Endothelial cell of umbilical vein (primary cell): Measurements from ENCODE around the gene ZNF821. TPM values are rescaled to one million over a fixed set of nuclear protein-coding genes. Genes with fewer than 3 reads are reported as not detected.

Experiments used
- BruUV-seq: library from RNA; stranded (reverse); fragments of 400-500 nt; replicated peaks from 2 replicates; lab custom pipeline; 2021; lab: Mats Ljungman, UMichigan
- CTCF ChIA-PET: fragments of 300-600, 350-600 bp; sonication (Branson Sonifier 250); formaldehyde crosslinking; loops from one replicate; lab custom pipeline; 2021; ENCODE audit warnings: antibody characterized with exemption, inconsistent platforms; lab: Charles Lee
- POLR2A ChIA-PET: fragments of 300-600, 350-600 bp; sonication (Branson Sonifier 250); formaldehyde crosslinking; loops from one replicate; lab custom pipeline; 2021; ENCODE audit warnings: antibody characterized with exemption, inconsistent platforms; lab: Charles Lee
- DNase-seq: peaks from one replicate; pipeline ENCODE4 v3.0.0-alpha.2; 2011; ENCODE audit warnings: low read depth, low spot score
- FAIRE-seq: peaks from 2 replicates; lab custom pipeline; 2011; peaks lifted over from hg19 to GRCh38; lab: Jason Lieb, UNC
- H2AFZ ChIP-seq: 2 replicates; pipeline ENCODE4 v1.6.0; 2012; ENCODE audit warnings: low read depth, low read length, control low read depth, inconsistent platforms
- H3K27ac ChIP-seq: 2 replicates; pipeline ENCODE4 v1.5.1; 2011; ENCODE audit warnings: low read depth, mild to moderate bottlenecking, control low read depth, low read length, moderate library complexity; ENCODE audit not compliant: insufficient read depth
- H3K27me3 ChIP-seq, 2 experiments: 2 replicates each; pipeline versions ENCODE4 v1.6.0 to v1.6.1; 2011; ENCODE audit warnings: low read length in 2 of 2, mixed read lengths in 1 of 2; ENCODE audit not compliant: control insufficient read depth in 2 of 2, insufficient read depth in 2 of 2
- H3K36me3 ChIP-seq, 2 experiments: 2 replicates in 1 of 2; 3 replicates in 1 of 2; pipeline ENCODE4 v1.5.1; 2011; ENCODE audit warnings: low read length in 2 of 2, mild to moderate bottlenecking in 1 of 2, moderate library complexity in 1 of 2; ENCODE audit not compliant: control insufficient read depth in 2 of 2, insufficient read depth in 2 of 2; ENCODE audit errors: extremely low read depth in 1 of 2
- H3K4me1 ChIP-seq: 3 replicates; pipeline ENCODE4 v1.5.1; 2011; ENCODE audit warnings: mild to moderate bottlenecking, low read length; ENCODE audit not compliant: control insufficient read depth, insufficient read depth; ENCODE audit errors: extremely low read depth
- H3K4me2 ChIP-seq: 2 replicates; pipeline ENCODE4 v1.6.1; 2011; ENCODE audit warnings: low read length, control low read depth, mixed read lengths; ENCODE audit not compliant: insufficient read depth
- H3K4me3 ChIP-seq, 3 experiments: fragments of 200-600 bp in 1 of 3; sonication (generic), shearing (Covaris generic) in 1 of 3; replicated peaks in 1 of 3; 2 replicates each; pipeline ENCODE4 v1.5.1; 2011 to 2016; ENCODE audit warnings: control low read depth in 3 of 3, low read length in 3 of 3, mild to moderate bottlenecking in 2 of 3, inconsistent platforms in 1 of 3, low read depth in 1 of 3, moderate library complexity in 1 of 3; ENCODE audit not compliant: insufficient read depth in 1 of 3
- H3K79me2 ChIP-seq: 2 replicates; pipeline ENCODE4 v1.6.0; 2012; ENCODE audit warnings: low read length, inconsistent platforms; ENCODE audit not compliant: control insufficient read depth, insufficient read depth
- H3K9ac ChIP-seq: replicated peaks from 2 replicates; pipeline ENCODE3; 2011; ENCODE audit warnings: low read length, control low read depth; ENCODE audit not compliant: insufficient read depth; ENCODE audit errors: extremely low read depth
- H3K9me1 ChIP-seq: replicated peaks from 3 replicates; pipeline ENCODE4 v1.6.0; 2011; ENCODE audit warnings: mild to moderate bottlenecking, low read length; ENCODE audit not compliant: control insufficient read depth, insufficient read depth; ENCODE audit errors: extremely low read depth
- H3K9me3 ChIP-seq: replicated peaks from 2 replicates; pipeline ENCODE4 v1.5.1; 2012; ENCODE audit warnings: low read length, inconsistent platforms; ENCODE audit not compliant: control insufficient read depth, insufficient read depth
- H4K20me1 ChIP-seq: replicated peaks from 2 replicates; pipeline ENCODE3; 2011; ENCODE audit warnings: mild to moderate bottlenecking, low read length; ENCODE audit not compliant: control insufficient read depth, insufficient read depth; ENCODE audit errors: extremely low read depth
- EZH2 ChIP-seq: IDR thresholded peaks from 2 replicates; pipeline ENCODE4 v1.6.1; 2012; ENCODE audit warnings: borderline replicate concordance, low read depth, mild to moderate bottlenecking, moderate library complexity, low read length, inconsistent platforms; ENCODE audit not compliant: severe bottlenecking
- FOS ChIP-seq: IDR thresholded peaks from 2 replicates; pipeline ENCODE4 v1.6.1; 2011; ENCODE audit warnings: mild to moderate bottlenecking, low read length, moderate library complexity, borderline replicate concordance; ENCODE audit not compliant: insufficient read depth
- GATA2 ChIP-seq: IDR thresholded peaks from 2 replicates; pipeline ENCODE4 v1.7.0; 2011; ENCODE audit warnings: low read depth, mild to moderate bottlenecking, moderate library complexity, mixed read lengths, low read length; ENCODE audit not compliant: insufficient read length, insufficient read depth
- JUN ChIP-seq: IDR thresholded peaks from 2 replicates; pipeline ENCODE4 v1.6.1; 2011; ENCODE audit warnings: borderline replicate concordance, low read depth; ENCODE audit not compliant: insufficient read length, insufficient read depth
- MYC ChIP-seq: IDR thresholded peaks from one replicate; pipeline ENCODE4 v1.6.1; 2011; ENCODE audit warnings: mild to moderate bottlenecking, low read depth, low read length
- POLR2A ChIP-seq: IDR thresholded peaks from 2 replicates; pipeline ENCODE4 v1.6.1; 2012; ENCODE audit warnings: low read depth, mild to moderate bottlenecking, control low read depth, low read length
- POLR2AphosphoS5 ChIP-seq: IDR thresholded peaks from 2 replicates; pipeline ENCODE4 v1.6.1; 2012; ENCODE audit warnings: low read depth, mild to moderate bottlenecking, control low read depth, low read length, moderate library complexity; ENCODE audit not compliant: insufficient read depth
- dilution Hi-C: fragments of 300-500 bp; cut with MboI; formaldehyde crosslinking; loops from one replicate; pipeline ENCODE4 v1.15.0; 2019; ENCODE audit warnings: low sequenced_read_pairs; ENCODE audit not compliant: extremely low pct_ligation_motif_present
- intact Hi-C: fragments of 100-400 bp; cut with micrococcal nuclease; formaldehyde crosslinking; loops from one replicate; pipeline ENCODE4 v1.10.0; 2022
- polyA plus RNA-seq, 4 experiments: library from polyadenylated mRNA; depleted of rRNA in 3 of 4; stranded (reverse) in 3 of 4; unstranded in 1 of 4; fragments of >200 nt; gene quantifications; 2 replicates each; pipeline versions ENCODE4 v1.2.1 to v1.2.3, GENCODE V29; 2011 to 2012; ENCODE audit warnings: missing spikeins in 1 of 4
- total RNA-seq: library from RNA; stranded (reverse); gene quantifications from 2 replicates; pipeline ENCODE4 v1.2.3, GENCODE V29; 2021
- TF ChIP-seq, protein P1 (sequence below): IDR thresholded peaks from 2 replicates; pipeline ENCODE4 v1.6.1; 2011; ENCODE audit not compliant: insufficient read depth, insufficient read length
- TF ChIP-seq, protein P2 (sequence below), 2 donors: IDR thresholded peaks; 1 replicate in 1 of 2; 2 replicates in 1 of 2; pipeline ENCODE4 v1.5.1; 2011; ENCODE audit warnings: low read length in 2 of 2, mild to moderate bottlenecking in 2 of 2, moderate library complexity in 2 of 2, control low read depth in 1 of 2, inconsistent platforms in 1 of 2, low read depth in 1 of 2; ENCODE audit not compliant: insufficient read depth in 1 of 2; ENCODE audit errors: extremely low read depth in 1 of 2

Gene ZNF821
- total and polyA plus RNA-seq, 2 donors (not counting 3 experiments of a cell fraction or from before 2014, with no cell fraction given): 7.3 to 8.1 TPM

DNA sequence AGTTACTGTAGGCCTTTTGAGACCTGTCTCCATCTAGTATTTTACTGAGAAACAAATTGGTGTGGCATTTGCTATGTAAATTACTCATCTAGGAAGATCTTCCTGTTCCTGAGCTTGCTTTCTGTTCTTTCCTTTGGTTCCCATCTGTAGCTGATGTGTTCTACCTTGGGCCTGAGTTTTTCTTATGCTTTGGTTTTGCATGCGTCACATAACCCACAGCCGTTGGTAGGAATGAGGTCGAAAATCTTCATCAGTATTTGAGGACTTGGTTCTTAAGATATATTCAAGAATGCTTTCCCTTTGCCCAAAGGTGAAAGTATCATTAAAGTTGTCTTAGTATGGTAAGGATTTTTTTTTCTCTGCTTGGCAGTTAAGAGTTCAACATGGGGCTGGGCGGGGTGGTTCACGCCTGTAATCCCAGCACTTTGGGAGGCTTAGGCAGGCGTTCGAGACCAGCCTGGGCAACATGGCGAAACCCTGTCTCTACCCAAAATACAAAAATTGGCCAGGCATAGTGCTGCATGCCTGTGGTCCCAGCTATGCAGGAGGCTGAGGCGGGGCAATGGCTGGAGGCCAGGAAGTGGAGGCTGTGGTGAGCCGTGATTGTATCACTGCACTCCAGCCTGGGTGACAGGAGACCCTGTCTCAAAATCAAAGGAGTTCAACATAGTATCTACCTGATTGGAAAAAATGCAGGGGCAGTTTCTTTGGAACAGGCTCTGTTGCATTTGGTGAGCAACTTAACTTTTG, 40.1 kb upstream of the ZNF821 start:
- H4K20me1 ChIP-seq: no peaks in the 10 kb centered on the region
- H3K36me3 ChIP-seq: peaks cover 26 to 29% of the 10 kb centered on the region in 2 experiments
- BruUV-seq: no TSS peak
- ChIA-PET CTCF (interaction anchor here (1.1 to 2.2 kb wide), 4 partner anchors 8 to 41 kb away, joined by 3 to 9 read pairs (median 7); no protein-coding TSS in a partner anchor), POLR2A (no interaction called here)
- peaks cover 41% of the 10 kb centered on the region for H3K4me1 ChIP-seq
- dilution Hi-C loops: no loop called here
- no peak overlapping the region for H3K4me2 ChIP-seq
- H3K27ac ChIP-seq: no peak overlapping the region
- no peak for DNase-seq
- intact Hi-C loops: loop anchor here (10.0 kb wide), 1 partner anchor 171 kb away; the partner anchor contains the start of genes DHX38 and TXNL4B
- no peak overlapping the region for H3K9ac ChIP-seq
- TF ChIP-seq EZH2 (no peak), GATA2 (no peak), FOS (no peak), POLR2A (no peak), MYC (no peak), JUN (no peak)
- no peak for FAIRE-seq
- peaks cover 34% of the 10 kb centered on the region for H3K79me2 ChIP-seq
- H3K9me3 ChIP-seq: no peaks in the 10 kb centered on the region
- H3K27me3 ChIP-seq: no peaks in the 10 kb centered on the region
- no peak overlapping the region for H2AFZ ChIP-seq
- no peak overlapping the region for H3K4me3 ChIP-seq
- no peaks in the 10 kb centered on the region for H3K9me1 ChIP-seq

- H3K27ac ChIP-seq: no peak overlapping the region
- FAIRE-seq: no peak
- ChIA-PET POLR2A (no interaction called here), CTCF (interaction anchor here (1.6 to 2.5 kb wide), 2 partner anchors 12 to 41 kb away, joined by 6 to 9 read pairs; no protein-coding TSS in a partner anchor)
- H3K27me3 ChIP-seq: no peaks in the 10 kb centered on the region
- H3K4me2 ChIP-seq: no peak overlapping the region
- H3K9me1 ChIP-seq: no peaks in the 10 kb centered on the region
- BruUV-seq: no TSS peak
- dilution Hi-C loops: no loop called here
- no peak overlapping the region for H3K9ac ChIP-seq
- H3K36me3 ChIP-seq: peaks cover 29 to 34% of the 10 kb centered on the region in 2 experiments
- no peaks in the 10 kb centered on the region for H3K9me3 ChIP-seq
- H3K4me1 ChIP-seq: peaks cover 22% of the 10 kb centered on the region
- no peak overlapping the region for H3K4me3 ChIP-seq
- no peak overlapping the region for H2AFZ ChIP-seq
- intact Hi-C loops: loop anchor here (10.0 kb wide), 1 partner anchor 174 kb away; the partner anchor contains the start of genes DHX38 and TXNL4B
- peaks cover 55% of the 10 kb centered on the region for H3K79me2 ChIP-seq
- no peaks in the 10 kb centered on the region for H4K20me1 ChIP-seq
- TF ChIP-seq EZH2: no peak
- TF ChIP-seq FOS: no peak
- TF ChIP-seq, protein P1, sequence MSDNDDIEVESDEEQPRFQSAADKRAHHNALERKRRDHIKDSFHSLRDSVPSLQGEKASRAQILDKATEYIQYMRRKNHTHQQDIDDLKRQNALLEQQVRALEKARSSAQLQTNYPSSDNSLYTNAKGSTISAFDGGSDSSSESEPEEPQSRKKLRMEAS: no peak
- no peak for TF ChIP-seq POLR2AphosphoS5
- TF ChIP-seq GATA2: no peak
- no peak for TF ChIP-seq JUN
- TF ChIP-seq MYC: no peak
- TF ChIP-seq, protein P2, sequence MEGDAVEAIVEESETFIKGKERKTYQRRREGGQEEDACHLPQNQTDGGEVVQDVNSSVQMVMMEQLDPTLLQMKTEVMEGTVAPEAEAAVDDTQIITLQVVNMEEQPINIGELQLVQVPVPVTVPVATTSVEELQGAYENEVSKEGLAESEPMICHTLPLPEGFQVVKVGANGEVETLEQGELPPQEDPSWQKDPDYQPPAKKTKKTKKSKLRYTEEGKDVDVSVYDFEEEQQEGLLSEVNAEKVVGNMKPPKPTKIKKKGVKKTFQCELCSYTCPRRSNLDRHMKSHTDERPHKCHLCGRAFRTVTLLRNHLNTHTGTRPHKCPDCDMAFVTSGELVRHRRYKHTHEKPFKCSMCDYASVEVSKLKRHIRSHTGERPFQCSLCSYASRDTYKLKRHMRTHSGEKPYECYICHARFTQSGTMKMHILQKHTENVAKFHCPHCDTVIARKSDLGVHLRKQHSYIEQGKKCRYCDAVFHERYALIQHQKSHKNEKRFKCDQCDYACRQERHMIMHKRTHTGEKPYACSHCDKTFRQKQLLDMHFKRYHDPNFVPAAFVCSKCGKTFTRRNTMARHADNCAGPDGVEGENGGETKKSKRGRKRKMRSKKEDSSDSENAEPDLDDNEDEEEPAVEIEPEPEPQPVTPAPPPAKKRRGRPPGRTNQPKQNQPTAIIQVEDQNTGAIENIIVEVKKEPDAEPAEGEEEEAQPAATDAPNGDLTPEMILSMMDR (IDR thresholded peaks at IDR 0.05; ENCODE audit: extremely low read depth in 1 of 2, insufficient read depth in 1 of 2, low read depth in 1 of 2, low read length in 2 of 2): no peak
- no peak for TF ChIP-seq POLR2A
- DNase-seq: no peak
Observed at GRCh38 chr16:71920658-71921057, 36.7 kb upstream of the ZNF821 start.
